GM18508 (cell line): ENCODE measurements around the gene ARHGAP6.

ENCODE experiments used
- ATAC-seq: cut with Tn5 transposase; IDR thresholded peaks from one replicate; pipeline ENCODE4 v1.9.1; 2021; ENCODE audit warnings: moderate number of reproducible peaks; ENCODE audit not compliant: insufficient read depth, unreplicated experiment

The ARHGAP6 gene

GRCh38 chrX:11337292-11338009, 328.3 kb downstream of the ARHGAP6 start:
- ATAC-seq: no peak

- no peak for ATAC-seq
Measured at GRCh38 chrX:11336201-11336600, 329.5 kb downstream of the ARHGAP6 start.

DNA sequence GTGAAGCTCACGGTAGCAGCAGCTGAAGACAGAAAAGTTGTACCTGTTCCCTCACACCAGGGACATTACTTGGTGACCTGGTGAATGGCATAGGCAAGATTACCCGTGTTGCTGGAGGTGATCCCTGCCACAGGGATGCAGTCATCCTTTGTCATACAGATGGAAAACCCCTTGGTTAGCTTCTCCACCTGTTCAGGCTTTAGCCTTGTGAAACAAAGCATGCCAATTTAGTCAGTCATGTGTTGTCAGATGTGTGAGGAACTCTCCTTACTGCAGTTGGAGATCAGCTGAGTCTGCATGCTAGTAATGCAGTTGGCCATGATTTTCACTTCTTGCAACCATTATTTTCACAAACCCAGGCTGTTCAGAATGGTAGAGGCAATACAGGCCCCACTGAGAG, 331.6 kb downstream of the ARHGAP6 start:
- ATAC-seq: no peak

- ATAC-seq: no peak
Measured at GRCh38 chrX:11331788-11332187, 333.9 kb downstream of the ARHGAP6 start.

GRCh38 chrX:11329021-11329420, 336.7 kb downstream of the ARHGAP6 start:
- no peak for ATAC-seq

DNA sequence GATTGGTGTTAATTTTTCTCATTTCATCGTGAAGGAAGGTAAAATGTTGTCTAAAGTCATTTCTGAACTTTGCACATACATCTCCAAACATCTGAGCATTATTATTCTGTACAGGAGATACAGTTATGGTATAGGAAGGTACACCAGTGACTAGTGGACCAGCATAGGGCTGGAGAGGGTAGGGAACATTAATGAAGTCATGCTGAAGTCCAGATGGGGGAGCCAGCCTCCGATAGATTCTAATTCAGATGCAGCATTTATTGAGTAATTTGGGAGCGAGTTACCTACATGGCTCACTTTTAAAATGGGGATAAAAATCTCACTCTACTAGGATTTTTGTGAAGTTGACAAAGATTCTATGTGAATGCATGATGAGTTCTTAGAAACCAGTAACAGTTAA, 337.6 kb downstream of the ARHGAP6 start:
- no peak for ATAC-seq

DNA sequence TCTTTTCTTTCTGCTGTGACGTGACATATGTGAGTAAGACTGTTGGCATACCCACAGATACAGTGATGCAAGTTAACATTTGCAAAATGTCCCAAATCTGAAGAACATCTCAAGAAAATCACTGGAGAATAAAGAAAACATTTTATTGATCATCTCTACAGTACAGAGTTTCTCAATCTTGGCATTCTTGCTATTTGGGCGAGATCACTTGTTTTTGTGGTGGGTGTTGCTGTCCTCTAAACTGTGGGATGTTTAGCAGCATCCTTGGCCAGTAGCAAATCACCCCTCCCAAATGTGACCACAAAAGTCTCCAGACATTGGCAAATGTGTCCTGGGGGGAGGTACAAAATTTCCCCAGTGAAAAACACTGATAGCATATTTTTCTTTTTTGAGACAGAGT, 343.7 kb downstream of the ARHGAP6 start:
- no peak for ATAC-seq

DNA sequence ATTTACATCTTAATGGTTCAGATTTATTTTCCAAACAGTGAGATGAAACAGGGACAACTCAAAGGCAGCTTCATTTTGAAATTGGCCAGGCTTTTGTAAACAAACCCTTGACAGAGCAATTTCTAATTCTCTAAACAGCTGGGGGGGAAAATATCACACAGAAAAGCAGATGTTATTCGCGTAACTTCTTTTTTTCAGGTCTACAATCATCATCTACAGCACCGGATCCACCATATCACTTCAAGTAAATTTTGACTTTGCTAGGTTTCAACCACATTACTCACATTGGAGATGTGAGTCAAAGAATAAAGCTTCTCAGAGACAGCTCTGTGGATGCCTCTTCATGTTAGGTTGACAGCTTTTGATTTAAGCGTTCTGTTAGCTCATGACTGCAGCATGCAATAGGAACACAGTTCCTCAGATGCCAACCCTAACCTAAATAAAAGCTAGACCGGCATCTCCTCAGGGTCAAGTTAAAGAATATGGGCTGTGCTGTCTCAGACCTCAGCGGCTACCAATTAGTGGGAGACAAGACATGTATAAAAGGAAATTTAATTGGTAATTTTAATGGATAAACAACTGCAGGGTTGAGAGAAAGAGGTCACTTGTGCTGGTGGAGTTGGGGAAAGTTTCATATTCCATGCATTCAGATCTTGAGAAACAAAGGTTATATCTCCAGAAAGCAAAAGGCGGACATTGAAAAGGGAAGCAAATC, 345.8 kb downstream of the ARHGAP6 start:
- no peak for ATAC-seq

- ATAC-seq: no peak
Measured at GRCh38 chrX:11311706-11312105, 354.0 kb downstream of the ARHGAP6 start.

DNA sequence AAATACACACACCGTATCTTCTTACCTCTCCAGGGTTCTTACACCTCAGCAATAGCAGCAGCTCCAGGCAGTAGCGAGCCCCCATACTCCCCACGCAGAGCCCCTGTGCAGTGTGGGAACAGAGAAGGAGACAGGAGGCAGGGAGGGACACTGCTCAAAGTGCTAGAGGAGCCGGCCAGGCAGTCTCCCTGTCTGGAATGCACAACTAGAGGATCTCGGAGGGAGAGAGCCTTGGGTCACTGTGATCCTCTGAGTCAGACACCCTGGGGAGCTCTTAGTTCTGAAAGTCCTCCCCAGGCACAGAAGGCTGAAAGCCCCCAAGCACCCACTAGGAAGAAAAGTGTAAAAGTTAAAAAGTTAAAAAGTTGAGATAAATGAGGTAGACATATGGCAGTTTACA, 356.5 kb downstream of the ARHGAP6 start:
- no peak for ATAC-seq

GRCh38 chrX:11305641-11306040, 360.1 kb downstream of the ARHGAP6 start:
- ATAC-seq: no peak

GRCh38 chrX:11304829-11305228, 360.9 kb downstream of the ARHGAP6 start:
- no peak for ATAC-seq

DNA sequence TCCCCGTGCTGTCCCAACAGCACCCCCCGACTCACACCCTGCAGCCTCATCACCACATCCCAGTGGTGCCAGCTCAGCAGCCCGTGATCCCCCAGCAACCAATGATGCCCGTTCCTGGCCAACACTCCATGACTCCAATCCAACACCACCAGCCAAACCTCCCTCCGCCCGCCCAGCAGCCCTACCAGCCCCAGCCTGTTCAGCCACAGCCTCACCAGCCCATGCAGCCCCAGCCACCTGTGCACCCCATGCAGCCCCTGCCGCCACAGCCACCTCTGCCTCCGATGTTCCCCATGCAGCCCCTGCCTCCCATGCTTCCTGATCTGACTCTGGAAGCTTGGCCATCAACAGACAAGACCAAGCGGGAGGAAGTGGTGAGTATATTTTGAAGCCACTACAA, 367.1 kb downstream of the ARHGAP6 start:
- no peak for ATAC-seq

DNA sequence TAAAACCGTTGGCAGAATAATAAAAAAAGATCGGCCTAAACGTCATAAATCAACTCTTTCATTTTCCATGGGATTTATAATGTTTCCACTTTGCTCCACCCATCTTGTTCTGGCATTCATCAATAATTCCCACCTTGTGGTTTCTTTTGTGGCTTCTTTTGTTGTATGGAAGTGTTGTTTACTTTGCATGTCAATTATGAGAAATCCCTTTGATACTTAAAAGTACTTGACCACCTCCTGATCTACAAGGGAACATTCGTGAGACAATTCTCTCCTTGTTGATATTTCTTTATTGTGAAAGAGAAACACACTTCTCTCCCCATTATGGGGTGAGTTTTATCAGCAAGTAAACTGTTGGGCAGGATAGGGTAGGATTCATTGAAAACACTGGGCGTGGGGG, 369.7 kb downstream of the ARHGAP6 start:
- ATAC-seq: no peak

- no peak for ATAC-seq
Measured at GRCh38 chrX:11293113-11293512, 372.6 kb downstream of the ARHGAP6 start, which contains the start of gene AMELX. Gene AMELX, plus strand, starts transcription at chrX:11293413. Its CDS starts 1,376 bp downstream, at chrX:11294789.

DNA sequence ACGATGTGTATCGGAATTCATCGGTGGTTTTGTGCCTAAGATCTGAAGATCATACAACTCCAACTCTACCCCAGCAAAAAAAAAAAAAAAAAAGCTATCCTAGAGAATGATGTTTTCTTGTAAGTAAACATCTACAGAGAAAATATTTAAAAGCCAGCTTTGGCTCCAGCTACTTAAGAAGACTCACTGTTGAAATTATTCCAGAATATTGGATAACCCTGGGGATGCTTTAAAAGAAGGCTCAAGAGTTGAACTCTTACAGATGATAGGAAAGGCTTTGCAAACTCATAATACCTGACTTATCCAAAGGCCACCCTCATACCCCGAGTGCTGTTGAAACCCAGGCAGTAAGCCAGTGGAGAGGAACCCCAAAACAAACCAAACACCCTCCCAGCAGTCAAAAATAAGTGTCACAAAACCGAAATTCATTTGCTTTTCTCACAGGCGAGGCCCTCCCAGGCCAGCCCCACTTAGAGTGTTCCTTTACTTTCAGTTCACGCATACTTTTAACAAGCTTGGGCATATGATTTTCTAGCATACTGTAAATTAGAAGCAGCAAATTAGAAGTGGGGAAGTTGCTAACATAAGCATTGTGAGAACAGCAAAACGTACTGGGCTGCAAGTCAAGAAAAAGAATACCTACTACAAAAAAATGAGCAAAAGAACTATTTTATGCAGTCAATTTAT, 375.2 kb downstream of the ARHGAP6 start:
- ATAC-seq: no peak

GRCh38 chrX:11287505-11287904, 378.2 kb downstream of the ARHGAP6 start:
- ATAC-seq: no peak

DNA sequence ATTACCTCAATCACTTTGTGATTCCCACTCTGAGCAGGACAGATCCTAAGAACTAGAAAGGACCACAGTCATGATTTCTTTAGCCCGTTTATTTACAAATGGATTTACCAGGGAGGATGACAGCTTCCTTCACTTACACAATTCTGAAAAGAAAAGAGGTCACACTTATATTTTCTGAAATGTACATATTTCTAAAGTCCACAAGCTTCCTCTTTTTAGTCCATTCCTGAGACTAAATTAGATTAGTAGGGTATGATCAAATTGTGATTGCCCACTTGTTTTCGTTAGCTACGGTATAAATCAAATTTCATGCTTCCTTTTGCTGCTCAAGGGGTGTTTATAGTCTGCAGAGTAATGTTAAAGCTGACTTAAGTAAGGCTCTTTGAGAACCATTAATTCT, 380.1 kb downstream of the ARHGAP6 start:
- no peak for ATAC-seq

- no peak for ATAC-seq
Measured at GRCh38 chrX:11282043-11282442, 383.7 kb downstream of the ARHGAP6 start.

DNA sequence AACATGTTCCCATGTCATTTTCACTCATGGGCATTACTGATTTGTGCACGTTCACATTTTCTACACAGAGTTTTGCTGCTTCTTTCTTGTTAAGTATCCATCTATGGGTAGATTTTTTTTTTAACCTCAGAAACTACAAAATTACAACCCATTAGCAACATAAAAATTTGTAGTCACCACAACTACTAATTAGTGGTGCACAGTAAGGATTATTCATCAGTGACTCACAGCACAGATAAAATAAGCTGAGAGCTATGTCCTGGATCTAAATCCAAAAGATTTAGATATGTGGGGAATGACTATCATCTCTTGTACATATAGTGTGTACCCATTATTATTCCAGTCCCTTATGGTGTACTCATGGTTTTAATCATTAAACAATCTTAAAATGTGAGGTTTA, 392.2 kb downstream of the ARHGAP6 start:
- no peak for ATAC-seq

- ATAC-seq: no peak
Measured at GRCh38 chrX:11272863-11273262, 392.9 kb downstream of the ARHGAP6 start.
